ENCODE results near the gene ZNRF1.

GRCh38 chr16:75092777-75093176, 94.0 kb downstream of the ZNRF1 start:
- TF ChIP-seq CTCF (IDR thresholded peaks at IDR 0.05) = no peak
- TF ChIP-seq POLR2A (IDR thresholded peaks at IDR 0.05) = no peak

All from testis (tissue), 2 donors.